IPS-18a (cell line): ENCODE data around the gene ATP1B2.

Experiments used
- H3K27ac ChIP-seq: one replicate; pipeline ENCODE4 v1.5.1; 2013; ENCODE audit warnings: low read length
- H3K27me3 ChIP-seq: one replicate; pipeline ENCODE4 v1.6.1; 2013; ENCODE audit warnings: mild to moderate bottlenecking, low read length; ENCODE audit not compliant: control insufficient read depth, insufficient read depth
- H3K36me3 ChIP-seq: one replicate; pipeline ENCODE4 v1.6.1; 2013; ENCODE audit warnings: low read depth, low read length; ENCODE audit not compliant: control insufficient read depth
- H3K4me1 ChIP-seq: one replicate; pipeline ENCODE4 v1.6.1; 2013; ENCODE audit warnings: low read depth, low read length; ENCODE audit not compliant: control insufficient read depth
- H3K4me3 ChIP-seq: one replicate; pipeline ENCODE4 v1.5.1; 2013; ENCODE audit warnings: low read length
- H3K9ac ChIP-seq: one replicate; pipeline ENCODE4 v1.6.1; 2013; ENCODE audit warnings: mild to moderate bottlenecking, low read length, moderate library complexity
- H3K9me3 ChIP-seq: one replicate; pipeline ENCODE4 v1.6.1; 2013; ENCODE audit warnings: low read depth, low read length; ENCODE audit not compliant: control insufficient read depth

ATP1B2 gene

DNA sequence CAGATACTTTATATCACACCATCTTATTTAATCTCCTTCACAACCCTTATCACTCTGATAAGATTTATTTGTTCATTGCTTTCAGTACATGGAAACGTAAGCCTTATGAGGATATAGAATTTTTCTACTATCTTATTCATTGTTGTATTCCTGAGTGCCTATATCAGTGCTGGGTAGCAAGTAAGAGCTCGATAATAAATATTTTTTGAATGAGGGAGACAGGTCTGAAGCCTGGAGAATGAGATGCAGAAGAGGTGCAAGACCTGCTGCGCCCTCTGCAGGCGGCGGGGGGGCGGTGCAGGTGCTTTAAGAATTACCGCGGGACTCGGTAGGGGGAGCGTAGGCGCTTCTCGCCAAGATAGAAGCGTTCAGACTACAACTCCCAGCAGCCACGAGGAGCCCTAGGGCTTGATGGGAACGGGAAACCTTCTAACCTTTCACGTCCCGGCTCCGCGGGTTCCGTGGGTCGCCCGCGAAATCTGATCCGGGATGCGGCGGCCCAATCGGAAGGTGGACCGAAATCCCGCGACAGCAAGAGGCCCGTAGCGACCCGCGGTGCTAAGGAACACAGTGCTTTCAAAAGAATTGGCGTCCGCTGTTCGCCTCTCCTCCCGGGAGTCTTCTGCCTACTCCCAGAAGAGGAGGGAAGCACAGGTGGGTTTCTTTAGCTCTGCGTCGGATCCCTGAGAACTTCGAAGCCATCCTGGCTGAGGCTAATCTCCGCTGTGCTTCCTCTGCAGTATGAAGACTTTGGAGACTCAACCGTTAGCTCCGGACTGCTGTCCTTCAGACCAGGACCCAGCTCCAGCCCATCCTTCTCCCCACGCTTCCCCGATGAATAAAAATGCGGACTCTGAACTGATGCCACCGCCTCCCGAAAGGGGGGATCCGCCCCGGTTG lies 37.4 kb downstream of the ATP1B2 start, which contains the start of gene WRAP53:
TSS of gene WRAP53 (plus strand) at position 570 of the 900 bp plus-strand sequence. CDS start at position 742, 172 bp downstream.
- H3K36me3 ChIP-seq = peaks cover 5% of the 10 kb centered on the region
- peaks cover 14% of the 10 kb centered on the region for H3K4me1 ChIP-seq
- H3K27ac ChIP-seq = peak within 1 kb of the TSS; percentile 93
- H3K27me3 ChIP-seq = no peaks in the 10 kb centered on the region
- H3K9me3 ChIP-seq = no peaks in the 10 kb centered on the region
- H3K9ac ChIP-seq = peak within 1 kb of the TSS; percentile 98
- H3K4me3 ChIP-seq = peak within 1 kb of the TSS; percentile 86

- peak overlapping the region; percentile 86 for H3K4me3 ChIP-seq
- H3K27me3 ChIP-seq = no peaks in the 10 kb centered on the region
- H3K27ac ChIP-seq = peak overlapping the region; percentile 44
- peaks cover 2% of the 10 kb centered on the region for H3K36me3 ChIP-seq
- no peaks in the 10 kb centered on the region for H3K9me3 ChIP-seq
- H3K9ac ChIP-seq = peak overlapping the region; percentile 81
- H3K4me1 ChIP-seq = peaks cover 14% of the 10 kb centered on the region
Observed at GRCh38 chr17:7688808-7689316, 38.1 kb downstream of the ATP1B2 start.

GRCh38 chr17:7695586-7695985 lies 44.9 kb downstream of the ATP1B2 start:
- Histone ChIP-seq H3K4me3 (no peak overlapping the region), H3K4me1 (no peaks in the 10 kb centered on the region), H3K27me3 (no peaks in the 10 kb centered on the region), H3K27ac (no peak overlapping the region), H3K9ac (no peak overlapping the region), H3K36me3 (peaks cover 7% of the 10 kb centered on the region), H3K9me3 (no peaks in the 10 kb centered on the region)

GRCh38 chr17:7697828-7698588 lies 47.3 kb downstream of the ATP1B2 start:
- H3K4me1 ChIP-seq = peaks cover 1% of the 10 kb centered on the region
- H3K27me3 ChIP-seq = no peaks in the 10 kb centered on the region
- H3K27ac ChIP-seq = no peak overlapping the region
- H3K9me3 ChIP-seq = no peaks in the 10 kb centered on the region
- H3K9ac ChIP-seq = no peak overlapping the region
- H3K36me3 ChIP-seq = peaks cover 15% of the 10 kb centered on the region
- no peak overlapping the region for H3K4me3 ChIP-seq

DNA sequence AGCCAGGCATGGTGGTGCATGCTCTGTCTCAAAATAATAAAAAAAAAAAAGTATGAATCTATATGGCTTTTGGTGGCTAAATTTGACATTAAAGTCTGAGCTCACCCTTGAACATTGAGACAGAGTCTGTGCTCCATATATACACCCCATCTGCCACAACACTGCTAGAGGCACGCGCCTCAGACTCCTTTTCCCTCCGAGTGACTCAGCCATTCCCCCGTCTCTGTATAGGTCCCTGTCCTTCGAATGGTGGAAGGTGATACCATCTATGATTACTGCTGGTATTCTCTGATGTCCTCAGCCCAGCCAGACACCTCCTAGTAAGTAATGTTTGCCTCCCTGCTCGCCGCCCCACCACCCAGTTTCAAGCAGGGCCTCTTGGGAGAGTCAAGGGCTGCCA lies 49.8 kb downstream of the ATP1B2 start:
- H3K27ac ChIP-seq = no peak overlapping the region
- peaks cover 16% of the 10 kb centered on the region for H3K4me1 ChIP-seq
- H3K4me3 ChIP-seq = no peak overlapping the region
- peaks cover 10% of the 10 kb centered on the region for H3K36me3 ChIP-seq
- H3K9me3 ChIP-seq = no peaks in the 10 kb centered on the region
- H3K9ac ChIP-seq = no peak overlapping the region
- H3K27me3 ChIP-seq = peaks cover 10% of the 10 kb centered on the region

GRCh38 chr17:7701681-7702080 lies 51.0 kb downstream of the ATP1B2 start:
- H3K27ac ChIP-seq = no peak overlapping the region
- H3K4me3 ChIP-seq = no peak overlapping the region
- peaks cover 24% of the 10 kb centered on the region for H3K4me1 ChIP-seq
- H3K9ac ChIP-seq = no peak overlapping the region
- peaks cover 21% of the 10 kb centered on the region for H3K27me3 ChIP-seq
- peaks cover 8% of the 10 kb centered on the region for H3K36me3 ChIP-seq
- no peaks in the 10 kb centered on the region for H3K9me3 ChIP-seq

DNA sequence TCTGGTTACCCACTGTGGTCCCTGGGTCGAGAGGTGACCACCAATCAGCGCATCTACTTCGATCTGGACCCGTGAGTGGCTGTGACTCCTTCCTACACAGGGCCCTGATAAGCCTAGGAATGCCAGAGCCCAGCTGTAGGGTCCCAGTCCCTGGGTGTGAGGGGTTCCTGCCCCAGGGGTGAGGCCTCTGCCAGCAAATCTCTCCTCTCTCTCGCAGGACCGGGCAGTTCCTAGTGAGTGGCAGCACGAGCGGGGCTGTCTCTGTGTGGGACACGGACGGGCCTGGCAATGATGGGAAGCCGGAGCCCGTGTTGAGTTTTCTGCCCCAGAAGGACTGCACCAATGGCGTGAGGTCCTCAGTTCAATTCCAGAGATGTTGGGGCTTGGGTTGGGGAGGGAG lies 52.0 kb downstream of the ATP1B2 start:
- H3K27me3 ChIP-seq = peaks cover 23% of the 10 kb centered on the region
- peak overlapping the region; percentile 69 for H3K27ac ChIP-seq
- H3K9me3 ChIP-seq = no peaks in the 10 kb centered on the region
- peaks cover 24% of the 10 kb centered on the region for H3K4me1 ChIP-seq
- H3K36me3 ChIP-seq = peaks cover 8% of the 10 kb centered on the region
- H3K4me3 ChIP-seq = no peak overlapping the region
- H3K9ac ChIP-seq = peak overlapping the region; percentile 65

GRCh38 chr17:7703584-7704479 lies 53.1 kb downstream of the ATP1B2 start:
- Histone ChIP-seq H3K36me3 (peaks cover 8% of the 10 kb centered on the region), H3K27ac (peak overlapping the region; percentile 29), H3K9ac (peak overlapping the region; percentile 65), H3K4me1 (peaks cover 24% of the 10 kb centered on the region), H3K27me3 (peaks cover 23% of the 10 kb centered on the region), H3K4me3 (peak overlapping the region; percentile 62), H3K9me3 (no peaks in the 10 kb centered on the region)

DNA sequence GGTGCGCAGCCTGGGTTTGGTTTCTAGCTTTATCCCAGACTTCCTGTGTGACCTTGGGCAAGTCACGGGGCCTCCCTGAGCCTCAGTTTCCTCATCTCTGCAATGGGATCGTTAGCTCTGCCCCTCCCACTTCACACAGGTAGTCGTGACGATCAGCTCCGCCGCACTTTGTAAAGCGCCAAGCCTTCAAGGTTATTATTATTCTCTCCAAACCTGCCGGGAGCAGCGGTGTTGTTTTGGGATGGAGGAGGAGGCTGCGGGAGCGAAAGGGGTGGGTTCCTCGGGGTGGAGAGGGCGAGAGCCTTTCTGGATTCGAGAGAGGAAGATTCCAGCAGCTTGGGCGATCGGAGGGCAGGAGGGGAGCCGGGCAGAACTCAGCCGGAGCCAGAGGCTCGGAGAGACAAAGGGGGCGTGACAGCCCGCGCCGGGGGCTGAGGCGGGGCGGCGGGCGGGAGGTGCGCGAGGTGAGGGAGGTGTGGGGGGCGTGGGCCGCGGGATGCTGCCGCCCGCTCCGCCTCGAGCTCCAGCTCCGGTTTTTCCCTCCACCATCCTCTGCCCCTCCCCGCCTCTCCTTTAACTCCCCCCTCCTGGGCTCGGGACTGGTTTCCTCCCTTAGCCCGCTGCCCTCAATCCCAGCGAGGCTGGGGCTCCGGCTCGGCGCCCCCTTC lies 54.0 kb downstream of the ATP1B2 start, which contains the start of gene EFNB3:
TSS of gene EFNB3 (plus strand) at position 602 of the 668 bp plus-strand sequence. CDS start 397 bp downstream, outside the sequence.
- H3K36me3 ChIP-seq = peaks cover 8% of the 10 kb centered on the region
- H3K4me3 ChIP-seq = peak within 1 kb of the TSS; percentile 62
- H3K9me3 ChIP-seq = no peaks in the 10 kb centered on the region
- H3K4me1 ChIP-seq = peaks cover 24% of the 10 kb centered on the region
- peak within 1 kb of the TSS; percentile 65 for H3K9ac ChIP-seq
- peak within 1 kb of the TSS; percentile 29 for H3K27ac ChIP-seq
- H3K27me3 ChIP-seq = peaks cover 23% of the 10 kb centered on the region
